UCSD-AML1 (cell line): ENCODE results near the gene DNAJC22.

Experiments
- DNase-seq: peaks from one replicate; lab custom pipeline; 2025; ENCODE audit not compliant: unreplicated experiment; lab: John Stamatoyannopoulos, UW

DNAJC22 gene

GRCh38 chr12:49342914-49343731 lies 3.6 kb upstream of the DNAJC22 start:
- DNase-seq, result no peak

- DNase-seq, result no peak
These were observed 2.1 kb upstream of the DNAJC22 start for GRCh38 chr12:49344486-49345050.

- DNase-seq, result no peak
These were observed 1.4 kb upstream of the DNAJC22 start for GRCh38 chr12:49345051-49345824.

GRCh38 chr12:49345825-49346658 lies 646 bp upstream of the DNAJC22 start:
- no peak for DNase-seq

- peak; percentile 65 for DNase-seq
These were observed 864 bp downstream of the DNAJC22 start for GRCh38 chr12:49347311-49348193.

- no peak for DNase-seq
These were observed 2.1 kb downstream of the DNAJC22 start for GRCh38 chr12:49348781-49349180.

GRCh38 chr12:49349266-49349665 lies 2.6 kb downstream of the DNAJC22 start:
- no peak for DNase-seq

- no peak for DNase-seq
These were observed 5.7 kb downstream of the DNAJC22 start for GRCh38 chr12:49352351-49352750.

GRCh38 chr12:49355913-49356312 lies 9.2 kb downstream of the DNAJC22 start:
- DNase-seq, result no peak

- no peak for DNase-seq
These were observed 10.5 kb downstream of the DNAJC22 start for GRCh38 chr12:49357103-49357678.

- DNase-seq, result peak; percentile 28
These were observed 11.9 kb downstream of the DNAJC22 start for GRCh38 chr12:49358483-49359141.

- no peak for DNase-seq
These were observed 13.0 kb downstream of the DNAJC22 start for GRCh38 chr12:49359671-49360070.

GRCh38 chr12:49362077-49362476 lies 15.4 kb downstream of the DNAJC22 start:
- DNase-seq, result no peak

- DNase-seq, result no peak
These were observed 18.3 kb downstream of the DNAJC22 start for GRCh38 chr12:49364989-49365388.

- DNase-seq, result no peak
These were observed 18.9 kb downstream of the DNAJC22 start for GRCh38 chr12:49365542-49365941.

- no peak for DNase-seq
These were observed 19.5 kb downstream of the DNAJC22 start for GRCh38 chr12:49366096-49366651.

GRCh38 chr12:49366652-49367380 lies 20.1 kb downstream of the DNAJC22 start:
- DNase-seq, result peak; percentile 97
